Esophagus squamous epithelium (tissue), 5 donors: ENCODE results near the gene MCF2. TPM values are rescaled to one million over a fixed set of nuclear protein-coding genes. Genes with fewer than 3 reads are reported as not detected.

Source experiments
- DNase-seq: peaks from one replicate; lab custom pipeline; 2025; lab: John Stamatoyannopoulos, UW
- H3K27ac ChIP-seq, 4 donors: fragments of 200-600 bp; sonication (generic); one replicate each; pipeline ENCODE4 v1.5.1; 2016 to 2019; ENCODE audit warnings: mild to moderate bottlenecking in 1 of 4
- H3K27me3 ChIP-seq, 4 donors: fragments of 200-600 bp; sonication (generic); 1 replicate in 3 of 4; 2 replicates in 1 of 4; pipeline versions ENCODE4 v1.5.1 to v1.6.0; 2017 to 2021; ENCODE audit warnings: antibody characterized with exemption in 1 of 4
- H3K36me3 ChIP-seq, 3 donors: fragments of 200-600 bp; sonication (generic); one replicate each; pipeline ENCODE4 v1.5.1; 2016 to 2019
- H3K4me1 ChIP-seq, 3 donors: fragments of 200-600 bp; sonication (generic); one replicate each; pipeline ENCODE4 v1.5.1; 2017 to 2019
- H3K4me3 ChIP-seq, 4 donors: fragments of 200-600 bp; sonication (generic); 1 replicate in 3 of 4; 2 replicates in 1 of 4; pipeline ENCODE4 v1.5.1; 2016 to 2019; ENCODE audit warnings: mild to moderate bottlenecking in 2 of 4, moderate library complexity in 1 of 4
- H3K9me3 ChIP-seq, 3 donors: fragments of 200-600 bp; sonication (generic); one replicate each; pipeline ENCODE4 v1.5.1; 2016 to 2019
- POLR2A ChIP-seq, 4 donors: fragments of 450-650 bp; IDR thresholded peaks; one replicate each; pipeline ENCODE4 v1.6.1; 2017; ENCODE audit warnings: antibody characterized with exemption in 4 of 4, mild to moderate bottlenecking in 4 of 4, moderate library complexity in 3 of 4
- WGBS, 2 donors: methylation state at CpG; one replicate each; pipeline ENCODE4 v1.1.5; 2018; 5-methylcytosine and 5-hydroxymethylcytosine counted together
- intact Hi-C: fragments of 100-400 bp; cut with DNase I; formaldehyde crosslinking; loops from one replicate; pipeline ENCODE4 v1.15.0; 2022
- total RNA-seq, 4 donors: library from RNA; depleted of rRNA; stranded (reverse); fragments of >200 nt; gene quantifications; one replicate each; pipeline ENCODE4 v1.1.0, GENCODE V29; 2016
- TF ChIP-seq, protein P1 (sequence below), 6 experiments: fragments of 450-650 bp in 4 of 6; fragments of 200-600 bp in 2 of 6; sonication (generic) in 2 of 6; IDR thresholded peaks; one replicate each; pipeline ENCODE4 v1.5.1; 2016 to 2019; ENCODE audit warnings: antibody characterized with exemption in 6 of 6, mild to moderate bottlenecking in 4 of 6, moderate library complexity in 4 of 6
- donor health status: DM: yes; HTN: yes; CAD: no.

MCF2 gene
- total RNA-seq, 4 donors from 2014 or later, result 0.15 TPM; not detected in 3

DNA sequence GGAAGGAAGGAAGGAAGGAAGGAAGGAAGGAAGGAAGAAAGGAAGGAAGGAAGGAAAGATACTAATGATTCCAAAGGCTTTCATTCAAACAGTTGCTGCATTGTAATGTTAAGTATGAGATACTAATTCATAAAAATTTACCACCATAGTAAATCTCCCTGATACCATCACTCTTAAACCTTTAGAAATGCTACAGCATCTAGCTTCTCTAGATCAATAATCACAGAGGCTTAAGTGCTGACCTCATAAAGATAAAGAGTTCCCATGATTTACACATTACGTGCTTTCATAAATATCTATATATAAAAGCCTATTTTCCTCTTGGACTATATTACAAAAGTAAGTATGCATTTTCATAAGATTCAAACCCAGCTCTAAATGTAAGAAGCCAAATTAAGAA lies 141.0 kb downstream of the MCF2 start:
- WGBS, 2 donors, result 70 to 100% methylated on average over 1 of the region's 1 CpG
- no peak for DNase-seq
- no peaks in the 10 kb centered on the region for H3K27me3 ChIP-seq
- H3K9me3 ChIP-seq, result no peaks in the 10 kb centered on the region
- H3K27ac ChIP-seq, result no peak overlapping the region
- H3K36me3 ChIP-seq, result no peaks in the 10 kb centered on the region
- intact Hi-C loops, result loop anchor here (10.0 kb wide), 1 partner anchor 792 kb away; no protein-coding TSS in a partner anchor
- H3K4me1 ChIP-seq, result no peaks in the 10 kb centered on the region
- no peak overlapping the region for H3K4me3 ChIP-seq
- no peak for TF ChIP-seq POLR2A (IDR thresholded peaks at IDR 0.05)

DNA sequence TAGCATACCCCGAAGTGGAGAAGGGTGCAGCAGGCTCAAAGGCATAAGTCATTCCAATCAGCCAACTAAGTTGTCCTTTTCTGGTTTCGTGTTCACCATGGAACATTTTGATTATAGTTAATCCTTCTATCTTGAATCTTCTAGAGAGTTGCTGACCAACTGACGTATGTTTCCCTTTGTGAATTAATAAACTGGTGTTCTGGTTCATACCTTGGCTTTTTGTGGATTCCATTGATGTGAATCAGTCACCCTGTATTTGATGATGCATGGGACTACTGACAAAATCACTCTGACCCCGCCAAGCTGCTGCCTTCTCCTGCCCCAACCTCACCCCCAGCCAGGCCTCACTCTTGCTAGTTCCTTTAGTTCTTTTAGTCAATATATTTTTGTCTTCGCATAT lies 144.7 kb downstream of the MCF2 start:
- no peak overlapping the region for H3K4me3 ChIP-seq
- intact Hi-C loops, result loop anchor here (10.0 kb wide), 1 partner anchor 788 kb away; no protein-coding TSS in a partner anchor
- H3K4me1 ChIP-seq, result no peaks in the 10 kb centered on the region
- H3K9me3 ChIP-seq, result no peaks in the 10 kb centered on the region
- no peak for TF ChIP-seq POLR2A (IDR thresholded peaks at IDR 0.05)
- TF ChIP-seq, protein P1, sequence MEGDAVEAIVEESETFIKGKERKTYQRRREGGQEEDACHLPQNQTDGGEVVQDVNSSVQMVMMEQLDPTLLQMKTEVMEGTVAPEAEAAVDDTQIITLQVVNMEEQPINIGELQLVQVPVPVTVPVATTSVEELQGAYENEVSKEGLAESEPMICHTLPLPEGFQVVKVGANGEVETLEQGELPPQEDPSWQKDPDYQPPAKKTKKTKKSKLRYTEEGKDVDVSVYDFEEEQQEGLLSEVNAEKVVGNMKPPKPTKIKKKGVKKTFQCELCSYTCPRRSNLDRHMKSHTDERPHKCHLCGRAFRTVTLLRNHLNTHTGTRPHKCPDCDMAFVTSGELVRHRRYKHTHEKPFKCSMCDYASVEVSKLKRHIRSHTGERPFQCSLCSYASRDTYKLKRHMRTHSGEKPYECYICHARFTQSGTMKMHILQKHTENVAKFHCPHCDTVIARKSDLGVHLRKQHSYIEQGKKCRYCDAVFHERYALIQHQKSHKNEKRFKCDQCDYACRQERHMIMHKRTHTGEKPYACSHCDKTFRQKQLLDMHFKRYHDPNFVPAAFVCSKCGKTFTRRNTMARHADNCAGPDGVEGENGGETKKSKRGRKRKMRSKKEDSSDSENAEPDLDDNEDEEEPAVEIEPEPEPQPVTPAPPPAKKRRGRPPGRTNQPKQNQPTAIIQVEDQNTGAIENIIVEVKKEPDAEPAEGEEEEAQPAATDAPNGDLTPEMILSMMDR (IDR thresholded peaks at IDR 0.05), result no peak
- WGBS, 2 donors, result 68 to 75% methylated on average over 4 to 5 of the region's 5 CpGs
- H3K36me3 ChIP-seq, result no peaks in the 10 kb centered on the region
- DNase-seq, result no peak
- H3K27me3 ChIP-seq, result no peaks in the 10 kb centered on the region
- no peak overlapping the region for H3K27ac ChIP-seq

DNA sequence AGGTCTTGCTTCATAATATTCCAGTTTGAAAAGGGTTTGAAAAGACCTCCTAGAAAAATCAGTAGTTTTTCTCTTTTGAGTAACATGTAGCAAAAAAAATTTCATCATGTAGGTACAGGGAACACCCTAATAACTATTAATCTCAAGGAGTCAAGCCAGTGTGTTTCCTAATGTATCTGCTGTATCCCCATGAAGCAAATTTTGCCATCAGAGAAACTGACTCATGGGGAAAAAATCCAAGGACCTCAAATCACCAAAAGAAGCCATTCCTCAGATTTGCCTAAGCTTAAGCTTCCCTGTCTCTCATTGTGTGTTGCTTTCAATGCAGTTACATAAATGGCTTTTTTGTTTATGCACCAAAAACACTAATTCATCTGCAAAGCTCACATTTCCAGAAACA lies 147.7 kb downstream of the MCF2 start:
- TF ChIP-seq, protein P1 (IDR thresholded peaks at IDR 0.05), result no peak
- no peaks in the 10 kb centered on the region for H3K27me3 ChIP-seq
- no peak for DNase-seq
- no peaks in the 10 kb centered on the region for H3K4me1 ChIP-seq
- no peaks in the 10 kb centered on the region for H3K9me3 ChIP-seq
- H3K27ac ChIP-seq, result no peak overlapping the region
- intact Hi-C loops, result loop anchor here (10.0 kb wide), 1 partner anchor 785 kb away; no protein-coding TSS in a partner anchor
- H3K36me3 ChIP-seq, result no peaks in the 10 kb centered on the region
- H3K4me3 ChIP-seq, result no peak overlapping the region

DNA sequence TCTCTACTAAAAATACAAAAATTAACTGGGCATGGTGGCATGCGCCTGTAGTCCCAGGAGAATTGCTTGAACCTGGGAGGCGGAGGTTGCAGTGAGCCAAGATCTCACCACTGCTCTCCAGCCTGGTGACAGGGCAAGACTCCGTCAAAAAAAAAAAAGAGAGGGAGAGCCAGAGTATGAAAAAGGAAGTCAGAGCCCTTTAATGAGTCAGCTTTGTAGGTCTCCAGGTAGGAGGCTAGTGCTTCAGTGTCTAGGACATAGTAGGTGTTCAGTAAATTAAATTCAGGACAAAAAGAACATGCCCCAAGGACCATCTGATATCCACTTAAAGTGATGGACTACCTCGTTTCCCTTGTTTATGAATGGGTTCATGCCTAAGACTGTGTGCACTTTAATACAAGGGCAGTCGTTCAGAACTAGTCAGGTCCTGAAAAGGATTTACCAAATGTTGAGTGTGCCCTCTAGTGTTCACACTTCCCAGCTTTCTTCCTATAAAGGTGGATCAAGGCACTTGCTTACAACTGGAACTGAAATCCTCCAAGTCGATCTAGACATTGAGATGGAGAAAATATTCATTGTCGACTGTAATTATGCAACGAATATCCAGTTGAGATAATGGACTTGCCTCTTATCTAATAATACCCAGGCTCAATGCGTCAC lies 148.5 kb downstream of the MCF2 start:
- TF ChIP-seq, protein P1 (IDR thresholded peaks at IDR 0.05), result peak; percentile 23 to 49 (median 40)
- TF ChIP-seq POLR2A (IDR thresholded peaks at IDR 0.05), result no peak
- no peak for DNase-seq
- no peaks in the 10 kb centered on the region for H3K4me1 ChIP-seq
- WGBS, 2 donors, result 10 to 28% methylated on average over 6 to 9 of the region's 9 CpGs
- H3K4me3 ChIP-seq, result no peak overlapping the region
- intact Hi-C loops, result loop anchor here (10.0 kb wide), 1 partner anchor 785 kb away; no protein-coding TSS in a partner anchor
- no peak overlapping the region for H3K27ac ChIP-seq
- H3K27me3 ChIP-seq, result no peaks in the 10 kb centered on the region
- no peaks in the 10 kb centered on the region for H3K36me3 ChIP-seq
- no peaks in the 10 kb centered on the region for H3K9me3 ChIP-seq

DNA sequence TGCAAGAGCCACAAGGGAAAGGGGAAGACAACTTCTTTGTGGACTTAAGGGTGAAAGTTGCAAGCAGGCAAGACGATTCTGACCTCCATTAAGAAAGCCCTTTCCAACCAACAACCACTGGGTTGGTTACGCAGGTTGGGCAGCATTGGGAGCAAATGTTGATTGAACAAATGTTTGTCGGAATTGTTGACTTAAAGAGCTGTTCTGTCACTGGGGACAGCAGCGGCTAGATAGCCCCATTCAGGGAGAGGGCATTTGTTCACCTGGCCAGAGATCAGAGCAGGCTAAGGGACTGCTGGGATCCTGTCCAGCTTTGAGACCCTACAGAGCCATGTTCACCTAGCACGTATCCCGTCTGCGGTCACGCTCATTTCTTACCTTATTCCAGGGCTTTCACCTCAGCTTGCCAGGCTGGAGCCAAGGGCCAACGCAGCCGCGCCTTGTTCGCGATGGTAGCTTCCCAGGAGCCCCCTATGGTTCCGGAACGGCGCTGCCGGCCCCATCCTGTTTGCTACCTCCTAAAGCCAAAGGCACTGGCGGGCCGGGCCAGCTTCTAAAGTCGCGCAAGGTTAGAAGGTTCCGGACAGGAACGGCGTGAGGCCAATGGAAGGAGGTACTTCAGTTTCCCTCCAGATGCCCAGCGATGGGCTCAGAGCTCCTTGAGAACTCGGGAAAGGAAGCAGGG lies 152.8 kb downstream of the MCF2 start:
- Histone ChIP-seq H3K27me3 (no peaks in the 10 kb centered on the region), H3K9me3 (no peaks in the 10 kb centered on the region), H3K4me1 (no peaks in the 10 kb centered on the region), H3K36me3 (no peaks in the 10 kb centered on the region), H3K4me3 (no peak overlapping the region), H3K27ac (no peak overlapping the region)
- intact Hi-C loops, result no loop called here
- no peak for DNase-seq
- 70 to 74% methylated on average over 3 to 10 of the region's 26 CpGs for WGBS, 2 donors
- TF ChIP-seq, protein P1 (IDR thresholded peaks at IDR 0.05), result no peak
- TF ChIP-seq POLR2A (IDR thresholded peaks at IDR 0.05), result no peak
